Neutrophil (primary cell): ENCODE measurements around the gene EXOC3L2.

Experiments
- H3K27ac ChIP-seq: fragments of 200-600 bp; sonication (generic); 2 replicates; pipeline ENCODE4 v1.5.1; 2016; ENCODE audit warnings: mild to moderate bottlenecking, moderate library complexity
- H3K27me3 ChIP-seq: fragments of 200-600 bp; sonication (generic); 2 replicates; pipeline ENCODE4 v1.6.0; 2016; ENCODE audit warnings: mild to moderate bottlenecking
- H3K36me3 ChIP-seq: fragments of 200-600 bp; sonication (generic); 2 replicates; pipeline ENCODE4 v1.5.1; 2017
- H3K4me1 ChIP-seq, 2 experiments: fragments of 200-600 bp in 1 of 2; sonication (generic) in 1 of 2; 1 replicate in 1 of 2; 2 replicates in 1 of 2; pipeline versions ENCODE4 v1.5.1 to v1.6.1; 2013 to 2016; ENCODE audit warnings: low read depth in 1 of 2, low read length in 1 of 2, mild to moderate bottlenecking in 1 of 2, moderate library complexity in 1 of 2; ENCODE audit not compliant: control insufficient read depth in 1 of 2, insufficient read depth in 1 of 2
- H3K4me3 ChIP-seq, 2 experiments: fragments of 200-600 bp in 1 of 2; sonication (generic) in 1 of 2; 1 replicate in 1 of 2; 2 replicates in 1 of 2; pipeline ENCODE4 v1.5.1; 2013 to 2016; ENCODE audit warnings: low read depth in 1 of 2, low read length in 1 of 2, mild to moderate bottlenecking in 1 of 2, moderate library complexity in 1 of 2
- H3K9me3 ChIP-seq: fragments of 200-600 bp; sonication (generic); 2 replicates; pipeline ENCODE4 v1.5.1; 2016
- CTCF ChIP-seq: fragments of 200-600 bp; sonication (generic); IDR thresholded peaks from 2 replicates; pipeline ENCODE4 v1.5.1; 2016; ENCODE audit warnings: antibody characterized with exemption

The EXOC3L2 gene

GRCh38 chr19:45265375-45265774, 20.2 kb upstream of the EXOC3L2 start:
- Histone ChIP-seq H3K36me3 (peaks cover 40% of the 10 kb centered on the region), H3K27me3 (no peaks in the 10 kb centered on the region), H3K27ac (no peak overlapping the region), H3K4me1 (no peaks in the 10 kb centered on the region), H3K9me3 (no peaks in the 10 kb centered on the region), H3K4me3 (no peak overlapping the region)
- no peak for TF ChIP-seq CTCF

GRCh38 chr19:45264781-45265317, 19.6 kb upstream of the EXOC3L2 start:
- H3K27ac ChIP-seq: no peak overlapping the region
- H3K36me3 ChIP-seq: peaks cover 36% of the 10 kb centered on the region
- TF ChIP-seq CTCF: no peak
- H3K9me3 ChIP-seq: no peaks in the 10 kb centered on the region
- H3K27me3 ChIP-seq: no peaks in the 10 kb centered on the region
- no peaks in the 10 kb centered on the region for H3K4me1 ChIP-seq
- H3K4me3 ChIP-seq: no peak overlapping the region

- H3K4me3 ChIP-seq: no peak overlapping the region
- H3K4me1 ChIP-seq: no peaks in the 10 kb centered on the region
- peaks cover 29% of the 10 kb centered on the region for H3K36me3 ChIP-seq
- no peaks in the 10 kb centered on the region for H3K9me3 ChIP-seq
- TF ChIP-seq CTCF: no peak
- H3K27me3 ChIP-seq: no peaks in the 10 kb centered on the region
- H3K27ac ChIP-seq: no peak overlapping the region
Observed at GRCh38 chr19:45263013-45263412, 17.8 kb upstream of the EXOC3L2 start.

GRCh38 chr19:45262570-45262969, 17.4 kb upstream of the EXOC3L2 start:
- TF ChIP-seq CTCF: no peak
- Histone ChIP-seq H3K4me3 (no peak overlapping the region), H3K27me3 (no peaks in the 10 kb centered on the region), H3K27ac (no peak overlapping the region), H3K36me3 (peaks cover 26% of the 10 kb centered on the region), H3K9me3 (no peaks in the 10 kb centered on the region), H3K4me1 (no peaks in the 10 kb centered on the region)

- Histone ChIP-seq H3K27ac (no peak overlapping the region), H3K36me3 (peaks cover 7% of the 10 kb centered on the region), H3K9me3 (no peaks in the 10 kb centered on the region), H3K4me3 (no peak overlapping the region), H3K4me1 (no peaks in the 10 kb centered on the region), H3K27me3 (no peaks in the 10 kb centered on the region)
- TF ChIP-seq CTCF: no peak
Observed at GRCh38 chr19:45258862-45259261, 13.7 kb upstream of the EXOC3L2 start.

- H3K27ac ChIP-seq: no peak overlapping the region
Observed at GRCh38 chr19:45256836-45257235, 11.6 kb upstream of the EXOC3L2 start.

More at GRCh38 chr19:45256836-45257235, 11.6 kb upstream of the EXOC3L2 start:
- Histone ChIP-seq H3K4me3 (no peak overlapping the region), H3K9me3 (no peaks in the 10 kb centered on the region), H3K4me1 (peaks cover 9 to 10% of the 10 kb centered on the region in 2 experiments), H3K27me3 (no peaks in the 10 kb centered on the region), H3K36me3 (peaks cover 7% of the 10 kb centered on the region)
- no peak for TF ChIP-seq CTCF
